Measurements from ENCODE around the gene CPEB1. TPM values are rescaled to one million over a fixed set of nuclear protein-coding genes. Genes with fewer than 3 reads are reported as not detected.
A peak's percentile ranks its signal among the peaks of the same experiment; 100 is the strongest.

The CPEB1 gene
- total and polyA plus RNA-seq, 2 of the 13 experiments (the other 11 are each of a cell fraction or from before 2014, with no cell fraction given) = 0.03 to 0.07 TPM

DNA sequence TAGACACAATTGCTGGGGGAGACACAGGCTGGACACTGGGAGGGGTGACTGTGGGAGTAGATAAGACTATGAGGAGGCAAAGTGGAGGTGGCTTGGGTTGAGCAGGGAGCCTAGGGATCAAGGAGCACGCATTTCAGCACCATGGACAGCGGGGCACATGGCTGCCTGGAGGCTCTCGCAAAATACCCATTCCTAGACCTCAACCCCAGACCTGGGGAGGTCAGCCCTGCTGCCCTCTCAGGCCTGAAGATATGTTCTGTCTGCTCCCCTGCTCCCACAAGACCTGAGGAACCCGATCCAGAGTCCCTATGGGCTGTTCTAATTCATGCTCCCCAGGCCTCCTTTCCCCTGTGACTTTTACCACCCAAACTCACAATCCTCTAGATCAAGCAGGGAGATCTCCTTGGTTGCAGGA lies 16.0 kb upstream of the CPEB1 start (continued):
- TF ChIP-seq, protein P1, sequence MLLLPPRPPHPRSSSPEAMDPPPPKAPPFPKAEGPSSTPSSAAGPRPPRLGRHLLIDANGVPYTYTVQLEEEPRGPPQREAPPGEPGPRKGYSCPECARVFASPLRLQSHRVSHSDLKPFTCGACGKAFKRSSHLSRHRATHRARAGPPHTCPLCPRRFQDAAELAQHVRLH (CRISPR knock-in tag; IDR thresholded peaks at IDR 0.05; ENCODE audit: borderline replicate concordance, low read depth) = peak; percentile 84; the same call in 1 of the 2 replicates
- TF ChIP-seq BORCS8-MEF2B (CRISPR knock-in tag; IDR thresholded peaks at IDR 0.05) (peak; percentile 84; the same call in 1 of the 2 replicates), ESRRA (CRISPR knock-in tag; IDR thresholded peaks at IDR 0.05; ENCODE audit: low read depth) (no peak), ZNF766 (CRISPR knock-in tag; IDR thresholded peaks at IDR 0.05; ENCODE audit: borderline replicate concordance) (peak; percentile 88; the same call in 1 of the 2 replicates), ZFP36L2 (CRISPR knock-in tag; IDR thresholded peaks at IDR 0.05) (peak; percentile 94), ZIK1 (CRISPR knock-in tag; IDR thresholded peaks at IDR 0.05; ENCODE audit: borderline replicate concordance, low read depth) (0 out of 2 replicates have a peak, but pooled peaks have one; percentile 54), ZNF274 (CRISPR knock-in tag; IDR thresholded peaks at IDR 0.05) (0 out of 2 replicates have a peak, but pooled peaks have one; percentile 37), LCORL (IDR thresholded peaks at IDR 0.05) (no peak), LCORL (CRISPR knock-in tag; IDR thresholded peaks at IDR 0.05) (0 out of 2 replicates have a peak, but pooled peaks have one; percentile 17), SPEN (CRISPR knock-in tag; IDR thresholded peaks at IDR 0.05; ENCODE audit: low read depth) (no peak; the same call in 1 of the 2 replicates), ZKSCAN5 (CRISPR knock-in tag; IDR thresholded peaks at IDR 0.05) (no peak), JDP2 (CRISPR knock-in tag; IDR thresholded peaks at IDR 0.05; ENCODE audit: borderline replicate concordance) (no peak; the same call in 1 of the 2 replicates), EHMT2 (IDR thresholded peaks at IDR 0.05; ENCODE audit: borderline replicate concordance, low read depth, low read length) (peak; percentile 98), ZSCAN20 (CRISPR knock-in tag; IDR thresholded peaks at IDR 0.05; ENCODE audit: borderline replicate concordance) (peak; percentile 79; the same call in 1 of the 2 replicates), ZFP41 (CRISPR knock-in tag; IDR thresholded peaks at IDR 0.05; ENCODE audit: borderline replicate concordance) (no peak), KDM2A (CRISPR knock-in tag; IDR thresholded peaks at IDR 0.05; ENCODE audit: borderline replicate concordance, low read depth) (0 out of 2 replicates have a peak, but pooled peaks have one; percentile 40)
- TF ChIP-seq, protein P2, sequence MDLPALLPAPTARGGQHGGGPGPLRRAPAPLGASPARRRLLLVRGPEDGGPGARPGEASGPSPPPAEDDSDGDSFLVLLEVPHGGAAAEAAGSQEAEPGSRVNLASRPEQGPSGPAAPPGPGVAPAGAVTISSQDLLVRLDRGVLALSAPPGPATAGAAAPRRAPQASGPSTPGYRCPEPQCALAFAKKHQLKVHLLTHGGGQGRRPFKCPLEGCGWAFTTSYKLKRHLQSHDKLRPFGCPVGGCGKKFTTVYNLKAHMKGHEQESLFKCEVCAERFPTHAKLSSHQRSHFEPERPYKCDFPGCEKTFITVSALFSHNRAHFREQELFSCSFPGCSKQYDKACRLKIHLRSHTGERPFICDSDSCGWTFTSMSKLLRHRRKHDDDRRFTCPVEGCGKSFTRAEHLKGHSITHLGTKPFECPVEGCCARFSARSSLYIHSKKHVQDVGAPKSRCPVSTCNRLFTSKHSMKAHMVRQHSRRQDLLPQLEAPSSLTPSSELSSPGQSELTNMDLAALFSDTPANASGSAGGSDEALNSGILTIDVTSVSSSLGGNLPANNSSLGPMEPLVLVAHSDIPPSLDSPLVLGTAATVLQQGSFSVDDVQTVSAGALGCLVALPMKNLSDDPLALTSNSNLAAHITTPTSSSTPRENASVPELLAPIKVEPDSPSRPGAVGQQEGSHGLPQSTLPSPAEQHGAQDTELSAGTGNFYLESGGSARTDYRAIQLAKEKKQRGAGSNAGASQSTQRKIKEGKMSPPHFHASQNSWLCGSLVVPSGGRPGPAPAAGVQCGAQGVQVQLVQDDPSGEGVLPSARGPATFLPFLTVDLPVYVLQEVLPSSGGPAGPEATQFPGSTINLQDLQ (CRISPR knock-in tag; IDR thresholded peaks at IDR 0.05) = peak; percentile 57; the same call in 1 of the 2 replicates
- TF ChIP-seq, protein P3, sequence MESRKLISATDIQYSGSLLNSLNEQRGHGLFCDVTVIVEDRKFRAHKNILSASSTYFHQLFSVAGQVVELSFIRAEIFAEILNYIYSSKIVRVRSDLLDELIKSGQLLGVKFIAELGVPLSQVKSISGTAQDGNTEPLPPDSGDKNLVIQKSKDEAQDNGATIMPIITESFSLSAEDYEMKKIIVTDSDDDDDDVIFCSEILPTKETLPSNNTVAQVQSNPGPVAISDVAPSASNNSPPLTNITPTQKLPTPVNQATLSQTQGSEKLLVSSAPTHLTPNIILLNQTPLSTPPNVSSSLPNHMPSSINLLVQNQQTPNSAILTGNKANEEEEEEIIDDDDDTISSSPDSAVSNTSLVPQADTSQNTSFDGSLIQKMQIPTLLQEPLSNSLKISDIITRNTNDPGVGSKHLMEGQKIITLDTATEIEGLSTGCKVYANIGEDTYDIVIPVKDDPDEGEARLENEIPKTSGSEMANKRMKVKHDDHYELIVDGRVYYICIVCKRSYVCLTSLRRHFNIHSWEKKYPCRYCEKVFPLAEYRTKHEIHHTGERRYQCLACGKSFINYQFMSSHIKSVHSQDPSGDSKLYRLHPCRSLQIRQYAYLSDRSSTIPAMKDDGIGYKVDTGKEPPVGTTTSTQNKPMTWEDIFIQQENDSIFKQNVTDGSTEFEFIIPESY (CRISPR knock-in tag; IDR thresholded peaks at IDR 0.05) = no peak
- TF ChIP-seq, protein P4, sequence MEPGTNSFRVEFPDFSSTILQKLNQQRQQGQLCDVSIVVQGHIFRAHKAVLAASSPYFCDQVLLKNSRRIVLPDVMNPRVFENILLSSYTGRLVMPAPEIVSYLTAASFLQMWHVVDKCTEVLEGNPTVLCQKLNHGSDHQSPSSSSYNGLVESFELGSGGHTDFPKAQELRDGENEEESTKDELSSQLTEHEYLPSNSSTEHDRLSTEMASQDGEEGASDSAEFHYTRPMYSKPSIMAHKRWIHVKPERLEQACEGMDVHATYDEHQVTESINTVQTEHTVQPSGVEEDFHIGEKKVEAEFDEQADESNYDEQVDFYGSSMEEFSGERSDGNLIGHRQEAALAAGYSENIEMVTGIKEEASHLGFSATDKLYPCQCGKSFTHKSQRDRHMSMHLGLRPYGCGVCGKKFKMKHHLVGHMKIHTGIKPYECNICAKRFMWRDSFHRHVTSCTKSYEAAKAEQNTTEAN (CRISPR knock-in tag; conservative IDR thresholded peaks at IDR 0.05) = peak; percentile 87
- TF ChIP-seq, protein P5, sequence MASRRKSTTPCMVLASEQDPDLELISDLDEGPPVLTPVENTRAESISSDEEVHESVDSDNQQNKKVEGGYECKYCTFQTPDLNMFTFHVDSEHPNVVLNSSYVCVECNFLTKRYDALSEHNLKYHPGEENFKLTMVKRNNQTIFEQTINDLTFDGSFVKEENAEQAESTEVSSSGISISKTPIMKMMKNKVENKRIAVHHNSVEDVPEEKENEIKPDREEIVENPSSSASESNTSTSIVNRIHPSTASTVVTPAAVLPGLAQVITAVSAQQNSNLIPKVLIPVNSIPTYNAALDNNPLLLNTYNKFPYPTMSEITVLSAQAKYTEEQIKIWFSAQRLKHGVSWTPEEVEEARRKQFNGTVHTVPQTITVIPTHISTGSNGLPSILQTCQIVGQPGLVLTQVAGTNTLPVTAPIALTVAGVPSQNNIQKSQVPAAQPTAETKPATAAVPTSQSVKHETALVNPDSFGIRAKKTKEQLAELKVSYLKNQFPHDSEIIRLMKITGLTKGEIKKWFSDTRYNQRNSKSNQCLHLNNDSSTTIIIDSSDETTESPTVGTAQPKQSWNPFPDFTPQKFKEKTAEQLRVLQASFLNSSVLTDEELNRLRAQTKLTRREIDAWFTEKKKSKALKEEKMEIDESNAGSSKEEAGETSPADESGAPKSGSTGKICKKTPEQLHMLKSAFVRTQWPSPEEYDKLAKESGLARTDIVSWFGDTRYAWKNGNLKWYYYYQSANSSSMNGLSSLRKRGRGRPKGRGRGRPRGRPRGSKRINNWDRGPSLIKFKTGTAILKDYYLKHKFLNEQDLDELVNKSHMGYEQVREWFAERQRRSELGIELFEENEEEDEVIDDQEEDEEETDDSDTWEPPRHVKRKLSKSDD (CRISPR knock-in tag; IDR thresholded peaks at IDR 0.05; ENCODE audit: low read depth) = no peak

Data from HepG2 (cell line).